Esophagus squamous epithelium (tissue), 5 donors: ENCODE data around the gene KLHL29. TPM values are rescaled to one million over a fixed set of nuclear protein-coding genes. Genes with fewer than 3 reads are reported as not detected.
A peak's percentile ranks its signal among the peaks of the same experiment; 100 is the strongest.

Experiments used
- DNase-seq: peaks from one replicate; lab custom pipeline; 2025; lab: John Stamatoyannopoulos, UW
- H3K27ac ChIP-seq, 4 donors: fragments of 200-600 bp; sonication (generic); one replicate each; pipeline ENCODE4 v1.5.1; 2016 to 2019; ENCODE audit warnings: mild to moderate bottlenecking in 1 of 4
- H3K27me3 ChIP-seq, 4 donors: fragments of 200-600 bp; sonication (generic); 1 replicate in 3 of 4; 2 replicates in 1 of 4; pipeline versions ENCODE4 v1.5.1 to v1.6.0; 2017 to 2021; ENCODE audit warnings: antibody characterized with exemption in 1 of 4
- H3K36me3 ChIP-seq, 3 donors: fragments of 200-600 bp; sonication (generic); one replicate each; pipeline ENCODE4 v1.5.1; 2016 to 2019
- H3K4me1 ChIP-seq, 3 donors: fragments of 200-600 bp; sonication (generic); one replicate each; pipeline ENCODE4 v1.5.1; 2017 to 2019
- H3K4me3 ChIP-seq, 4 donors: fragments of 200-600 bp; sonication (generic); 1 replicate in 3 of 4; 2 replicates in 1 of 4; pipeline ENCODE4 v1.5.1; 2016 to 2019; ENCODE audit warnings: mild to moderate bottlenecking in 2 of 4, moderate library complexity in 1 of 4
- H3K9me3 ChIP-seq, 3 donors: fragments of 200-600 bp; sonication (generic); one replicate each; pipeline ENCODE4 v1.5.1; 2016 to 2019
- CTCF ChIP-seq, 6 experiments: fragments of 450-650 bp in 4 of 6; fragments of 200-600 bp in 2 of 6; sonication (generic) in 2 of 6; IDR thresholded peaks; one replicate each; pipeline ENCODE4 v1.5.1; 2016 to 2019; ENCODE audit warnings: antibody characterized with exemption in 6 of 6, mild to moderate bottlenecking in 4 of 6, moderate library complexity in 4 of 6
- POLR2A ChIP-seq, 4 donors: fragments of 450-650 bp; IDR thresholded peaks; one replicate each; pipeline ENCODE4 v1.6.1; 2017; ENCODE audit warnings: antibody characterized with exemption in 4 of 4, mild to moderate bottlenecking in 4 of 4, moderate library complexity in 3 of 4
- WGBS, 2 donors: methylation state at CpG; one replicate each; pipeline ENCODE4 v1.1.5; 2018; 5-methylcytosine and 5-hydroxymethylcytosine counted together
- intact Hi-C: fragments of 100-400 bp; cut with DNase I; formaldehyde crosslinking; loops from one replicate; pipeline ENCODE4 v1.15.0; 2022
- total RNA-seq, 4 donors: library from RNA; depleted of rRNA; stranded (reverse); fragments of >200 nt; gene quantifications; one replicate each; pipeline ENCODE4 v1.1.0, GENCODE V29; 2016
- donor health status: DM: yes; HTN: yes; CAD: no.

Gene KLHL29
- total RNA-seq, 4 donors from 2014 or later = 3.4 to 11.8 (median 5.9) TPM

- Histone ChIP-seq H3K9me3 (no peaks in the 10 kb centered on the region), H3K36me3 (no peaks in the 10 kb centered on the region), H3K4me1 (peaks cover 5 to 52% (median 17%) of the 10 kb centered on the region in 3 donors), H3K27ac (peak overlapping the region in 1 of 4 donors; percentile 65), H3K4me3 (no peak overlapping the region), H3K27me3 (no peaks in the 10 kb centered on the region)
- WGBS, 2 donors = 70 to 77% methylated on average over 2 to 5 of the region's 5 CpGs
- intact Hi-C loops = no loop called here
- TF ChIP-seq POLR2A (IDR thresholded peaks at IDR 0.05) (no peak), CTCF (IDR thresholded peaks at IDR 0.05) (no peak)
- no peak for DNase-seq
Measured at GRCh38 chr2:23492337-23492675, 107.3 kb downstream of the KLHL29 start.

- Histone ChIP-seq H3K27ac (peak overlapping the region in 3 of 4 donors; percentile 12 to 65 (median 19)), H3K4me1 (peaks cover 8 to 58% (median 21%) of the 10 kb centered on the region in 3 donors), H3K36me3 (no peaks in the 10 kb centered on the region), H3K9me3 (no peaks in the 10 kb centered on the region), H3K4me3 (peak overlapping the region in 1 of 4 donors; percentile 9), H3K27me3 (no peaks in the 10 kb centered on the region)
- intact Hi-C loops = no loop called here
- WGBS, 2 donors = 32 to 60% methylated on average over 7 of the region's 7 CpGs
- DNase-seq = no peak
- no peak for TF ChIP-seq CTCF (IDR thresholded peaks at IDR 0.05)
Measured at GRCh38 chr2:23492921-23493320, 107.9 kb downstream of the KLHL29 start.

GRCh38 chr2:23493846-23494245, 108.9 kb downstream of the KLHL29 start:
- H3K4me3 ChIP-seq = no peak overlapping the region
- no peak for TF ChIP-seq POLR2A (IDR thresholded peaks at IDR 0.05)
- no peak for TF ChIP-seq CTCF (IDR thresholded peaks at IDR 0.05)
- no peaks in the 10 kb centered on the region for H3K9me3 ChIP-seq
- H3K4me1 ChIP-seq = peaks cover 8 to 67% (median 29%) of the 10 kb centered on the region in 3 donors
- DNase-seq = no peak
- H3K36me3 ChIP-seq = no peaks in the 10 kb centered on the region
- WGBS, 2 donors = 67 to 76% methylated on average over 4 of the region's 4 CpGs
- intact Hi-C loops = no loop called here
- H3K27me3 ChIP-seq = no peaks in the 10 kb centered on the region
- H3K27ac ChIP-seq = peak overlapping the region in 1 of 4 donors; percentile 31

GRCh38 chr2:23494286-23494685, 109.3 kb downstream of the KLHL29 start:
- Histone ChIP-seq H3K9me3 (no peaks in the 10 kb centered on the region), H3K4me1 (peaks cover 8 to 72% (median 33%) of the 10 kb centered on the region in 3 donors), H3K4me3 (no peak overlapping the region), H3K36me3 (no peaks in the 10 kb centered on the region), H3K27me3 (no peaks in the 10 kb centered on the region), H3K27ac (no peak overlapping the region)
- DNase-seq = no peak
- intact Hi-C loops = no loop called here
- 63 to 76% methylated on average over 4 to 8 of the region's 8 CpGs for whole genome bisulfite sequencing, 2 donors
- no peak for TF ChIP-seq CTCF (IDR thresholded peaks at IDR 0.05)
- no peak for TF ChIP-seq POLR2A (IDR thresholded peaks at IDR 0.05)

- Histone ChIP-seq H3K9me3 (no peaks in the 10 kb centered on the region), H3K36me3 (no peaks in the 10 kb centered on the region), H3K4me1 (peaks cover 8 to 78% (median 38%) of the 10 kb centered on the region in 3 donors), H3K4me3 (no peak overlapping the region), H3K27me3 (no peaks in the 10 kb centered on the region), H3K27ac (peak overlapping the region in 1 of 4 donors; percentile 32)
- no peak for TF ChIP-seq CTCF (IDR thresholded peaks at IDR 0.05)
- TF ChIP-seq POLR2A (IDR thresholded peaks at IDR 0.05) = no peak
- 55 to 73% methylated on average over 18 to 19 of the region's 19 CpGs for WGBS, 2 donors
- no peak for DNase-seq
- intact Hi-C loops = no loop called here
Measured at GRCh38 chr2:23495661-23496114, 110.7 kb downstream of the KLHL29 start.
